Forelimb muscle (tissue), 1 donor: ENCODE results near the gene MLLT11. TPM values are rescaled to one million over a fixed set of nuclear protein-coding genes. Genes with fewer than 3 reads are reported as not detected.
"Not testable (repeated sequence)": the region's sequence is repeated elsewhere in the genome, so short reads cannot be mapped to it uniquely, and the experiment has no call there.

Source experiments
- DNase-seq: peaks from one replicate; pipeline ENCODE4 v3.0.0-alpha.2; 2013; ENCODE audit warnings: low read depth
- polyA plus RNA-seq: library from polyadenylated mRNA; unstranded; fragments of 120-200 nt; gene quantifications from one replicate; pipeline ENCODE4 v1.2.1, GENCODE V29; 2013; ENCODE audit not compliant: insufficient read length

MLLT11 gene
- polyA plus RNA-seq, 1 donor = 10.4 TPM

GRCh38 chr1:151056149-151056548 lies 4.0 kb upstream of the MLLT11 start:
- DNase-seq = no peak

GRCh38 chr1:151058692-151059091 lies 1.5 kb upstream of the MLLT11 start:
- no peak for DNase-seq

DNA sequence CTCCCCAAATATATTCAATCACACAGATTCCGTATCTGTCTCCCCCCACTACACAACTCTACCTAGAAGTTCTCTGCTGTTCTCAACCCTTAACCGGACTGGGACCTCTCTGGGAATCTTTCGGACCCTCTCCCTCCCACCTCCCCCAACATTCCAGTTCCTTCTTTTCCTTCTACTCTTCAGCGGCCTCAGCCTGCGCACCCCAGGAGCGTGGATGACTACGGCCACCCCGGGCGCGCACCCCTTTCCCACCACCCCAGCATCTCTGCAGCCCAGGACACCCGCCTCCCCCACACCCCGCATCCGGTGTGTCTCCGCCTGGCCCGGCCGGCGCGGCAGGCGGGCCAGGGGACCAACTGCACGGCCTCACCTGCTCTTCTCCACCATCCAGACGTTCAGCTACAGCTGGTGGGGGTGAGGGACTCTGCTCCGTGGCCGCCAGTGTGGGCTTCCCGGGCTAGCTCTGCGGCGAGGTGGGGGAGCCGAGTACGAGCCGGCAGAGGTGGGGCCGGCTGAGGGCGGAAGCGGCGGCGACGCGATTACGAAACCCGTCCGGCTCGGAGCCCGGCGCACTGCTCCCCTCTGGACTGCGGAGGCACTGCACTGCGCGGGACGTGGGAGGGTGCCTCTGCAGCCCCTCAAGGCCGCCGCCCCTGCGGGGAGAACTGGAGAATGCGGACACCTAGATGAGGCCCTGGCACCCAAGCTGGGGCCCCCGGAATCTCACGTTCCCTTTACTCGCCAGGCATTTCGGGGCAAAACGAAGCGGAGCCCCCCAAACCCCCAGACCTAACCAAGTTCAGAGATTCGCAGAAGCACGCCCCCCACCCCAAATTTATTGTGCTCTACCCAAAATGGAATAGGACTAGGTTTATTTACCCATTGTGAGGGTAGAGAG lies 839 bp upstream of the MLLT11 start, which contains the start of gene CDC42SE1:
Gene CDC42SE1, minus strand, starts transcription at position 514 of the 898 bp plus-strand sequence. CDS start 3,892 bp downstream, outside the sequence.
- DNase-seq = no peak

DNA sequence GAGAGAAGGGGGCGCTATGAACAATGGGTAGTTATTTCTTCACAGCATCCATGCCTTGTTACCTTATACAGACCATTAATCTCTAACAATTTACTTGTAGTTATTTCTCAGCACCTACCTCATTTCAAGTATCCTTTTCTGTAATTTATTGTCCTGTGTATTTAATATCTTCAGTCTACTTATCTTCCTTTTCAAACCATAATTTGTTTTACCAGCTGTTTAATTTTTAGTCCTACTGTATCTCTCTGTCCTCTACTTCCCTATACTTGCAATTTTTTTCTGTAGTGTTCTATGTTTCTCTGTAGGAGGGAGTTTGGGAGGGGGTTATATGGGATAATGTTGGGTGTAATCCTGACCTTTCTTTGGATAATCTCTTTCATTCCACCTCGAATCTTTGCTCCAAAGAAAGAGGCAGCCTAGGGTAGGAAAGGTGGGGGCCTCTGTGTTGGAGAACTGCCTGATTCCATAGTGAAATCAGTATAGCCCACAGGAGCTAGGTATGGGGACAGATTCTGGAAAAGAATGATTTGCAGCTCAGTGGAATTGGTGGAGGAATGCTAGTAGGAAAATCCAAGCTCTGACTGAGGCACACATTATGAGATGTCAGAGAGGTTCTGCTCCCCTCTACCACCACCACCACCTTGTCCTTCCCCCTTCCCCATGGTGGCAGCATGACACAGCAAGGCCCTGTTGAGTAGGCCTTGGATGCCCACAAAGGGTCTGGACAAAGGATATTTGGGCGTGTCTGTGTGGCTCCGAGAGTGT lies 642 bp downstream of the MLLT11 start:
- DNase-seq = no peak

DNA sequence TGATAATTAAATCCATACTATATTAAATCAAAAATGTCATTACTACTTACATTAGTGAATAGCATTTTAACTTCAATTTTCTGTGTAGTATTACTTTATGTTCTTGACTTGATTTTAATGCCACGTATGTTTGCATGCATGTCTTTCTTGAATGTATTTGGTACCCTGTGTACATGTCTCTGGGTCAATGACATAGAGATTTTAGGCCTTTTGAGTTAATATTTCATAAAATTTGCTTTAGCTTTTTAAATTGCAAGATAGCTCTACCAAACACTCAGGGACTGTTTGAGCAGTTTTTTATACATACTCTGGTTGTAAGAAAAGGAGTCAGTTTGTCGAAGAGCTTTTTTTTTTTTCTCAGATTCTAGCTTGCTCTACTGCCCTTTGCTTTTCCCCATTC lies 1.5 kb downstream of the MLLT11 start:
- no peak for DNase-seq

DNA sequence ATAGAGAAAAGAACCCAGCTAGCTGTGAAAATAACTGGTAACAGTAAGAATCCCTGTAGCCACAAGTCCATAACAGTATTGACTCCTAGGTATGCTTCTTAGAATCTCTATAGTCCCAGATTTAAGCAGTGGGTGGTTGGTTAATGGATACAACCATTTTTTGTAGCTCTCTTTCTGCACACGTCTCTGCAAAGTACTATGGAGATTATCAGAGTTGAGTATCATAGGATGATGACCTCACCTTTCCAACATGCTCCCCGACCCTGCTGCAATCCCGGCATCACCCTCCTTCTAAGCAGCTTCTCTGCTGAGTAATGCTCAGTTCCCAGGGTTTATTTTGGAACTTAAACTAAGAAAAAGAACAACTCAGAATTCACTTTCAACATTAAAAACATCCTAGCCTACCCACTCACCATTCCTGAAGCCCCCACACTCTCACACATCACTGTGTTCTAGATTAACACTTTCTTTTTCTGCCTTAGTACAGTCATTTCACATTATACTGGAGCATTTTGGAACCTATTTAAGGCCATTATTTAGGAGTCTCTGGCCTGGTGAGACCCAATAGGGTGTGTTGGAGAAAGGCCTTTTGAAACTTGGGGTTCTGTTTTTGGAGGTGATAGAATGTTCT lies 2.7 kb downstream of the MLLT11 start:
- no peak for DNase-seq

GRCh38 chr1:151065089-151065645 lies 5.0 kb downstream of the MLLT11 start:
- no peak for DNase-seq

- DNase-seq = no peak
Observed at GRCh38 chr1:151067185-151067584, 7.0 kb downstream of the MLLT11 start.

DNA sequence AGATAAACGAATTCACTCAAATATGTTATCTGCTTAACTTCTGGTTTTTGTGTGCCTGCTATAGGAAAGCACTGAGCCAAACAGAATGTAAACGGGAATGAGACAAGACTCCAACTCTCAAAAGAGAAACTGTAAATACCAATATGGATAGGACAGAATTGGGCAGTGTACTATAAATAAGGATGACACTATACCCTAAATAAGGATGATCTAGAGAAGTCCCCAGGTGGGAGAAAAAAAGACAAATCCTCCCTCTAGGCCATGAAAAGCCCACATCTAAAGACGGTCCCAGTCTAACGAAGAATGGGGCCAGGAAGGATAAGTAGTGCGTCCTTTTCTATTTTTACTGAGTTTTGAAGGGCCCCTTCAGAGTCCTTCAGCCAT lies 8.9 kb downstream of the MLLT11 start:
- no peak for DNase-seq

DNA sequence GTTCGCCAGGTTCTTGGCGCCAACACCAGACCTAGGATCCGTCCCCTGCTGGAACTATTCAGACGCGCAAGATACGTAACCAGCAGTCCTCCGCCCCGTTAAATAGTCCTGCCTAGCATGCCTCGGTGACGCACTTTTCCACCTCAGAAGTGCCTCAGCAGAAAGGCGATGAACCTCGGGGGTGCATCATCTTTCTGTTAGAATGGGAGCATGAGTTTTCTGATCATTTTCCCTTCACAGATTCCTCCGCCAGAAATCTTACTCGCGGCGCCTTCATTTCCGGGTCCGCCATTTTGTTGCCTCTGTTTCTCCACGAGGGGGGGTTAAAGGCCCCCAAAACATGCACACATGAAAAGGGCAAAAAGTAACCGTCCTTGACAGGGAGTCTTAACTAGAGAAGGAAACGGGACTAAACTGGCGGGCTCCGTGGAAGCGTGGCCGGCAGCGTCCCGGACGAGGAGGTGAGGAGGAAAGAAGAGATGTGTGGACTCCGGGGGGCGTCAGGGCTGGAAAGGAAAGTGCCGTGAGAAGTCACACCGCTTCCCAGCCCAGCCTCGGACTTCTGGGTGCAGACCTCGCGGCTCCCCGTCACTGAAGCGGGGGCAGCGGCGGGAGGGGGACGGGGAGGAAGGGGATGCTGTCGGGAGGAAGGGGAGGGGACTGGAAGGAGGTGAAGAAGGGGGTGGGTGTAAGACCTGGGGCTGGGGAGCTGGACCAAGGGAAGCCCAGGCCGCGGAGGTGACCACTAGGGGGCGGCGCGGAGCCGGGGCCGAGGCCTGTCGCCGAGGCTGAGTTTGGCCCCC lies 10.5 kb downstream of the MLLT11 start, which contains the start of gene GABPB2:
Gene GABPB2, plus strand, starts transcription at position 288 of the 803 bp plus-strand sequence. CDS start 17,429 bp downstream, outside the sequence.
- peak; percentile 95 for DNase-seq

DNA sequence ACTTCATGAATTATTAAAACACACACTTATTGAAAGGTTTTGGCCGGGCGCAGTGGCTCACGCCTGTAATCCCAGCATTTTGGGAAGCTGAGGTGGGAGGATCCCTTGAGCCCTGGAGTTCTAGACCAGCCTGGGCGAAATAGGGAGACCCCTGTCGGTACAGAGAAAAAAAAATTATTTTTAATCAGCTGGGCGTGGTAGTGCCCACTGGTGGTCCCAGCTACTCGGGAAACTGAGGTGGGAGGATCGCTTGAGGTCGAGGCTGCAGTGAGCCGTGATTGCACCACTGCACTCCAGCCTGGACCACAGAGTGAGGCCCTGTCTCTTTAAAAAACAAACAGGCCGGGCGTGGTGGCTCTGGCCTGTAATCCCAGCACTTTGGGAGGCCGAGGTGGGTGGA lies 12.0 kb downstream of the MLLT11 start:
- DNase-seq = no peak

DNA sequence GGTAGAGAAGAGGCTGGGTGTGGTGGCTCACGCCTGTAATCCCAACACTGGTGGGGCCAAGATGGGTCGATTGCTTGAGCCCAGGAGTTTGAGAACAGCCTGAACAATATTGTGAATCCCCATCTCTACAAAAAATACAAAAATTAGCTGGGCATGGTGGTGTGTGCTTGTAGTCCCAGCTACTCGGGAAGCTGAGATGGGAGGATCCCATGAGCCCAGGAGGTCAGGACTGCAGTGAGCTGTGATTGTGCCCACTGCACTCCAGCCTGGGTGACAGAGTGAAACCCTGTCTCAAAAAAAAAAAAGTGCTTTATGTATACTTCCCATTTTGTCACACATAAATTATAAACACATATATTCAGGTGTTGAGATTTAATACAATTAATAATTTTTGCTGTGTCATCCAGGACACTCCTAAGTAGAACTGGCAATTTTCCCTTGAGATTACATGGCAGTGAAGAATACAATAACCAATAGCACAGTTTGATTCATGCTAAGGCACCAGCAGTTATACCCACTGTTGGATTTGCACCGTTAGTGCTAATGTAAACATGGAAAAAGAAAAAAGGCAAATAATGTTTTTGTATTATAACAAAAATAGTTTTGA lies 25.9 kb downstream of the MLLT11 start:
- no peak for DNase-seq

DNA sequence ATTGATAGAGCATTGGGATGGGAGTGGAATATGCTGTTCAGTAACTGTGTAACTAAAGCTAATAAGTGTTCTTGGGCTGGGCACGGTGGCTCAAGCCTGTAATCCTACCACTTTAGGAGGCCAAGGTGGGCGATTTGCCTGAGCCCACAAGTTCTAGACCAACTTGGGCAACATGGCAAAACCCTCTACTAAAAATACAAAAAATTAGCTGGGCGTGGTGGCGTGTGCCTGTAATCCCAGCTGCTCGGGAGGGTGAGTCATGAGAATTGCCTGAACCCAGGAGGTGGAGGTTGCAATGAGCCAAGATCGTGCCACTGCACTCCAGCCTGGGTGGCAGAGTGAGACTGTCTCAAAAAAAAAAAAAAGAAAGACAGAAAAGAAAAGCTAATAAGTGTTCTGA lies 37.2 kb downstream of the MLLT11 start:
- not testable (repeated sequence) for DNase-seq

GRCh38 chr1:151098126-151098525 lies 37.9 kb downstream of the MLLT11 start:
- no peak for DNase-seq

GRCh38 chr1:151104630-151105029 lies 44.4 kb downstream of the MLLT11 start:
- DNase-seq = no peak

DNA sequence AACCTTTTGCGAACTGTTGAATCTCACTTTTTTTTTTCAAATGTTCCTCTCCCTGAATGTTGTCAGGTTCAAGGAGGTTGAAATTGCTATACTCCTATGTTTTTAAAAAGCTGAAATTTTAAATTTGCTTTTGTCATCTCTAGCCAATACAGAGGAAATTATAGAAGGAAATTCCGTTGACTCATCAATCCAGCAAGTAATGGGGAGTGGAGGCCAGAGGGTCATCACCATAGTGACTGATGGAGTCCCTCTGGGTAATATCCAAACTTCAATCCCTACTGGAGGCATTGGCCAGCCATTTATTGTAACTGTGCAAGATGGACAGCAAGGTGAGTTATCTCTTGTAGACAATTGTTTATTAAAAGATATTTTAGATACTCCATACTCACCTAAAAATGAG lies 46.7 kb downstream of the MLLT11 start:
- no peak for DNase-seq

DNA sequence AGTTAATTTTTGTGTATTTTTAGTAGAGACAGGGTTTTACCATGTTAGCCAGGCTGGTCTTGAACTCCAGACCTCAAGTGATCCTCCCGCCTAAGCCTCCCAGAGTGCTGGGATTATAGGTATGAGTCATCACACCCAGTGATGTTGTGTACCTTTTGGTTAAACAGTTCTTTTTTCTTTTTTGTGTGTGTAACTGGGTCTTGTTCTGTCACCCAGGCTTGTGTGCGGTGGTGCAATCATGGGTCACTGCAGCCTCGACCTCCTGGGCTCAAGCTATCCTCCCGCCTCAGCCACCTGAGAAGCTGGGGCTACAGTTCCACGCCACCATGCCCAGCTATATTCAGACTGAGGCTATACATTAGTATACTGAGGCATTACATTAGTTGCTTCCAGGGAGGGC lies 48.1 kb downstream of the MLLT11 start:
- no peak for DNase-seq

DNA sequence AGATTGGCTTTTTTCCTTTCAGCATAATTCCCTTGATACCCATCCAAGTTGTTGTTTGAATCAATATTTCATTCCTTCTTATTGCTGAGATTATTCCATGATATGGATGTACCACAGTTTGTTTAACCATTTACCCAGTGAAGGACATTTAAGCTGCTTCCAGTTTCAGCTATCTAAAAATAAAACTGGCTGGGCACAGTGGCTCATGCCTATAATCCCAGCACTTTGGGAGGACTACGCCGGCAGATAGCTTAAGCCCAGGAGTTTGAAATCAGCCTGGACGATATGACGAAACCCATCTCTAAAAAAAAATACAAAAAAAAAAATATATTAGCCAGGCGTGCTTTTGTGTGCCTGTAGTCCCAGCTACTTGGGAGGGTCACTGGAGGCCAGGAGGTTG lies 53.7 kb downstream of the MLLT11 start:
- no peak for DNase-seq
